GM12801 (cell line): ENCODE data around the gene OSTC.

ENCODE experiments used
- TF ChIP-seq, protein P1 (sequence below): IDR thresholded peaks from one replicate; pipeline ENCODE4 v1.5.1; 2011; ENCODE audit warnings: control low read depth; ENCODE audit not compliant: insufficient read length; ENCODE audit errors: extremely low read depth

The OSTC gene

DNA sequence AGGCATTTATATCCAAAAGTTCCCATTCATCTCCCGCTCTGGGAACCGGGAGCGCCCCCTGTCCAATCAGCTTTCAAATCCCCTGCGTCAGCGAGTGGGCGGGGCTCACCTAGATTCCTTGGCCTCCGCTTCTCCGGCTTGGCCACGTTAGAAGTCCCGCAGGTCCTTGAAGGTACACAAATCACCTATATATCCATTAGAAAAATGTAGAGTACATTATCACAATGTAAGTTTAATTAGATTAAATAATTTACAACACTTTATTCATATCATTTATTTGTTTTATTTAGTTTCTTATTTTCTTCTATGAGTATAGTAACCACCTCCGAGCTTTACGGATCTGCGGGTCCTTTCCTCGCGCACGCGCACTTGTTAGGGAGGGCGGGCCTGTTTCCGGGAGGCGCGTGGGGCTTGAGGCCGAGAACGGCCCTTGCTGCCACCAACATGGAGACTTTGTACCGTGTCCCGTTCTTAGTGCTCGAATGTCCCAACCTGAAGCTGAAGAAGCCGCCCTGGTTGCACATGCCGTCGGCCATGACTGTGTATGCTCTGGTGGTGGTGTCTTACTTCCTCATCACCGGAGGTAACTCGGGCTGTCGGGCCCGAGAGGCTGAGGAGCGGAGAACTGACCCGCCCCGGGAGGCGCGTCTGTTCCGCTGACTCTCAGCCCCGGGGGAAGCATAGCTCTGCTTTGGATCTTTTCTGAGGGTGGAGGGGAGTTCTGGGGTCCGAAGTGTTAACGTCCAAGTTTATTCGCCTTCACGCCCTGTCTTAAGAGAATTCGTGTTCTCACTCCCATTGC is at the start of gene OSTC:
TSS of gene OSTC (plus strand) at position 388 of the 802 bp plus-strand sequence. CDS start at position 445, 57 bp downstream.
- TF ChIP-seq, protein P1, sequence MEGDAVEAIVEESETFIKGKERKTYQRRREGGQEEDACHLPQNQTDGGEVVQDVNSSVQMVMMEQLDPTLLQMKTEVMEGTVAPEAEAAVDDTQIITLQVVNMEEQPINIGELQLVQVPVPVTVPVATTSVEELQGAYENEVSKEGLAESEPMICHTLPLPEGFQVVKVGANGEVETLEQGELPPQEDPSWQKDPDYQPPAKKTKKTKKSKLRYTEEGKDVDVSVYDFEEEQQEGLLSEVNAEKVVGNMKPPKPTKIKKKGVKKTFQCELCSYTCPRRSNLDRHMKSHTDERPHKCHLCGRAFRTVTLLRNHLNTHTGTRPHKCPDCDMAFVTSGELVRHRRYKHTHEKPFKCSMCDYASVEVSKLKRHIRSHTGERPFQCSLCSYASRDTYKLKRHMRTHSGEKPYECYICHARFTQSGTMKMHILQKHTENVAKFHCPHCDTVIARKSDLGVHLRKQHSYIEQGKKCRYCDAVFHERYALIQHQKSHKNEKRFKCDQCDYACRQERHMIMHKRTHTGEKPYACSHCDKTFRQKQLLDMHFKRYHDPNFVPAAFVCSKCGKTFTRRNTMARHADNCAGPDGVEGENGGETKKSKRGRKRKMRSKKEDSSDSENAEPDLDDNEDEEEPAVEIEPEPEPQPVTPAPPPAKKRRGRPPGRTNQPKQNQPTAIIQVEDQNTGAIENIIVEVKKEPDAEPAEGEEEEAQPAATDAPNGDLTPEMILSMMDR, result no peak

GRCh38 chr4:108601106-108601505 is 49.3 kb upstream of the OSTC start:
- TF ChIP-seq, protein P1, result no peak

DNA sequence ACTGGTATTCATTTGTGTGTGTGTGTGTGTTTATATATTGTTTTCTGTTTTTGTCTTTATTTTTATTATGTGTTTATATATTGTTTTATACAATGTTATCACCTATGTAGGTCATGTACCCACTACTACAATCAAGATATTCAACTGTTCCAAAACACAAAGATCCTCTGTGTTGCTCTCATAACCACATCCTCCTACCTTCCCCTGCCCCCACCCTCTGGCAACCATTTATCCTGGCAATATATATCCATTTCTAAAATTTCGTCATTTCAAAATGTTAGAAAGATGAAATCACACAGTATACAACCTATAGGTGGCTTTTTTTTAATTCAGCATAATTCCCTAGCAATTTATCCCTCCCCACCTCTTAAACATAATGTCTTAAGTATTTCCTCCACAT is 48.9 kb upstream of the OSTC start:
- TF ChIP-seq, protein P1, result no peak

DNA sequence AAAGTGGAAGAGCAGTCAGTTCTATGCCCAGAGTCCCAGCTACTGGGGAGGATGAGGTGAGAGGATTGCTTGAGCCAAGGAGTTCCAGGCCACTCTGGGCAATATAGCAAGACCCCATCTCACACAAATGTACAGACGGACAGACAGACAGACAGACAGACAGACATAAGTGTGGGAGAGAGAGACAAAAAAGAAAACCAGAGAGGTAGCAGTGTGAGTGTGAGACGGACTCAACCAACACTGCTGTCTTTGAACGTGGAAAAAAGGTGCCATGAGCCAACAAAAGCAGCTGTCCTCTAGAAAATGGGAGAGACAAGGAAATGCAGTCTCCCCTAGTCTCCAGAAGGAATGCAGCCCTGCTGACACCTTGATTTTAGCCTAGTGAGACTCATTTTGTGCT is 48.2 kb upstream of the OSTC start:
- TF ChIP-seq, protein P1, result no peak

DNA sequence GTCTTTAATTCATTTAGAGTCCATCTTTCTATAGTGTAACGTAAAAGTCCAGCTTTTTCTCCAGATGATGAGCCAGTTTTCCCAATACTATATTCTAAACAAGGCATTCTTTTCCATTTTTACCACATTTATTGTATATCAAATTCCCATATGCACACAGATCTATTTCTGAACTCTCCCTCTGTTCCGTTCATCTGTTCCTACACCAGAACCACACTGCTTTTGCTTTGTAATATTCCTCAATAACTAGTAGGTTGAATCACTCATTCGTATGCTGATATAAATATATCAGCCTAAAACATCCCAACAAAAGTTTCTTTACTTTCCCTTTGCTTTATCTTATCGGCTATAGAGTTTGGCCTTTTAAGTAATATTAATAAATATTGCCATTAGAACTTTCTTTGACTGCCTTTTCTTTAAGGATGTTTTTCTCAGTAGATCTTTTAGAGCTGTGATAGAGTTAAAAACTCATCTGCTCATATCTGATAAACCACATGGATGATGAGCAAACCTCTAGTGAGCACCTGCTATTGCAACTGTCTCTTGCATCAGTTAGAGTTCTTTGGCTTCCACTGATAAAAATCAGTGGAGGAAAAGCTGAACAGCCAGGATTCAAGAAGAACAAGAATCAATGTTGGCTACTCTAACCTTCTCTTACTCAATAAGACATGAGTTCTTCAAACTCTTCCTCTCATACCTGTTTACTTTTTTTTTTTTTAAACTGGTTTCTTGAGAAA is 43.2 kb upstream of the OSTC start:
- TF ChIP-seq, protein P1, result no peak

DNA sequence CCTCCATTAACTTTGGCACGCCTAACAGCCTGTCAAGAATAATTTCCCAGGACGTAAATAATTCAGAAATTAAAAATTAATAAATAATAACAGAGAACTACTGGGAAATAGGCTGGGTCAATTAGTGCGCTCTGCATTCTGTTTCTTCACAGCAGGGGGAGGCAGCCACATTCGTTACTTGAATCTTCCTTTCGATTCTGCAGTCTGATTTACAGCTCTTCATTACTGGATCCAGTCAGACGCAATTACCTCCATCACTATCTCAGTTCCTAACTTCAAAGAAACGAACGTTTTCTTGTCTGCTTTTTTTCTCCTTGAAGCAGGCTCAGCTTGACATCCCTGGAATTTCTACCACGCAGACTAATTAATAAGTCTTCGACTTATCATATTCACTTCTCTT is 39.0 kb upstream of the OSTC start:
- TF ChIP-seq, protein P1, result no peak

- TF ChIP-seq, protein P1, result no peak
Observed at GRCh38 chr4:108612365-108612764, 38.0 kb upstream of the OSTC start.
